HepG2 (cell line): Measurements from ENCODE around the gene FAM209B.

Experiments used
- JUND ChIP-seq: sonication (generic); formaldehyde crosslinking; IDR thresholded peaks from 2 replicates; pipeline ENCODE4 v1.8.0; 2022; ENCODE audit warnings: mild to moderate bottlenecking, missing genetic modification reagents
- NCOA5 ChIP-seq: sonication (generic); formaldehyde crosslinking; IDR thresholded peaks from 2 replicates; pipeline ENCODE4 v1.4.0; 2020; ENCODE audit warnings: missing genetic modification reagents
- POLR2AphosphoS5 ChIP-seq: IDR thresholded peaks from 2 replicates; pipeline ENCODE4 v1.6.1; 2012; ENCODE audit warnings: low read depth, low read length
- TF ChIP-seq, protein P1 (sequence below): sonication (generic); formaldehyde crosslinking; IDR thresholded peaks from 2 replicates; pipeline ENCODE4 v1.5.0; 2020; ENCODE audit warnings: mild to moderate bottlenecking, missing genetic modification reagents, moderate library complexity

DNA sequence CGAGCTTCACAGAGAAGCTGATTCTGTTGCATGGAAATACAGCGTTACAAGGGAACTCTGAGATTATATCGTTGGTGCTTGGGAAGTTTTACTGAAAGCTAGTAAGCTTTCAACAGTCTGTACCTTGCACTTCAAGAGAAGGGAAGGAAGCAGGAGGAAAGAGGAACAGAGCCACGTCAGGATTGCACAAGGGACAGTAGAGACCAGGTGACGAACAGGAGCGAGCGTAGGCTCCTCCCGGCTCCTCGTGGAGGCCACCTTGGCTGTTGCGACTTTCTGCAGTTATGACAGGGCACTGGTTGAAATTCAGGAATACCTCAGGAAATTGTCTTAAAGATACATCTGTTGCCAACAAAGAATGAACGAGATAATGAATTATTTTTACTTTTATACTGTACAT lies 45.8 kb upstream of the FAM209B start:
- no peak for TF ChIP-seq JUND (CRISPR knock-in tag)
- TF ChIP-seq POLR2AphosphoS5: no peak
- TF ChIP-seq NCOA5 (CRISPR knock-in tag): no peak
- TF ChIP-seq, protein P1, sequence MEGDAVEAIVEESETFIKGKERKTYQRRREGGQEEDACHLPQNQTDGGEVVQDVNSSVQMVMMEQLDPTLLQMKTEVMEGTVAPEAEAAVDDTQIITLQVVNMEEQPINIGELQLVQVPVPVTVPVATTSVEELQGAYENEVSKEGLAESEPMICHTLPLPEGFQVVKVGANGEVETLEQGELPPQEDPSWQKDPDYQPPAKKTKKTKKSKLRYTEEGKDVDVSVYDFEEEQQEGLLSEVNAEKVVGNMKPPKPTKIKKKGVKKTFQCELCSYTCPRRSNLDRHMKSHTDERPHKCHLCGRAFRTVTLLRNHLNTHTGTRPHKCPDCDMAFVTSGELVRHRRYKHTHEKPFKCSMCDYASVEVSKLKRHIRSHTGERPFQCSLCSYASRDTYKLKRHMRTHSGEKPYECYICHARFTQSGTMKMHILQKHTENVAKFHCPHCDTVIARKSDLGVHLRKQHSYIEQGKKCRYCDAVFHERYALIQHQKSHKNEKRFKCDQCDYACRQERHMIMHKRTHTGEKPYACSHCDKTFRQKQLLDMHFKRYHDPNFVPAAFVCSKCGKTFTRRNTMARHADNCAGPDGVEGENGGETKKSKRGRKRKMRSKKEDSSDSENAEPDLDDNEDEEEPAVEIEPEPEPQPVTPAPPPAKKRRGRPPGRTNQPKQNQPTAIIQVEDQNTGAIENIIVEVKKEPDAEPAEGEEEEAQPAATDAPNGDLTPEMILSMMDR: no peak
